ENCODE data around the gene NPAS3.

Gene NPAS3

DNA sequence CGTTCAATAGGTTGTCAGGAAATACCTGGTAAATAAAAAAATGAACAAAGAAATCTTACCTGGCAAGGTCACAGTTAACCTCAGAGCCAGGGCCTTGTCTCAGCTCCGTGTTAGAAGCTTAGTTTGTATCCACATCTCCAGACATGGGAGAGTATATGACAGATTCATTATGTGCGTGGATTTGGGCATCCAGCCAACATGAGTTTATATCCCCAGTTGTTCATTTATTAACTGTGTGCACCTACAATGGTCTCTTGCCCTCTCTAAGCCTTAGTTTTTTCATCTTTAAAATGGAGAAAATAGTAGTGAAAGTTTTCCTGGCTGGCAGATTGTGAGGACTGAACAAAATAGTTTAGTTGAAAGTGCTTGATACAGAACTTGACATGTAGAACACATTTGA, 437.8 kb downstream of the NPAS3 start:
- H3K4me3 ChIP-seq (ENCODE audit: low read depth, low read length): no peak overlapping the region
- TF ChIP-seq, protein P1, sequence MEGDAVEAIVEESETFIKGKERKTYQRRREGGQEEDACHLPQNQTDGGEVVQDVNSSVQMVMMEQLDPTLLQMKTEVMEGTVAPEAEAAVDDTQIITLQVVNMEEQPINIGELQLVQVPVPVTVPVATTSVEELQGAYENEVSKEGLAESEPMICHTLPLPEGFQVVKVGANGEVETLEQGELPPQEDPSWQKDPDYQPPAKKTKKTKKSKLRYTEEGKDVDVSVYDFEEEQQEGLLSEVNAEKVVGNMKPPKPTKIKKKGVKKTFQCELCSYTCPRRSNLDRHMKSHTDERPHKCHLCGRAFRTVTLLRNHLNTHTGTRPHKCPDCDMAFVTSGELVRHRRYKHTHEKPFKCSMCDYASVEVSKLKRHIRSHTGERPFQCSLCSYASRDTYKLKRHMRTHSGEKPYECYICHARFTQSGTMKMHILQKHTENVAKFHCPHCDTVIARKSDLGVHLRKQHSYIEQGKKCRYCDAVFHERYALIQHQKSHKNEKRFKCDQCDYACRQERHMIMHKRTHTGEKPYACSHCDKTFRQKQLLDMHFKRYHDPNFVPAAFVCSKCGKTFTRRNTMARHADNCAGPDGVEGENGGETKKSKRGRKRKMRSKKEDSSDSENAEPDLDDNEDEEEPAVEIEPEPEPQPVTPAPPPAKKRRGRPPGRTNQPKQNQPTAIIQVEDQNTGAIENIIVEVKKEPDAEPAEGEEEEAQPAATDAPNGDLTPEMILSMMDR (IDR thresholded peaks at IDR 0.05; ENCODE audit: low read depth, low read length): no peak

DNA sequence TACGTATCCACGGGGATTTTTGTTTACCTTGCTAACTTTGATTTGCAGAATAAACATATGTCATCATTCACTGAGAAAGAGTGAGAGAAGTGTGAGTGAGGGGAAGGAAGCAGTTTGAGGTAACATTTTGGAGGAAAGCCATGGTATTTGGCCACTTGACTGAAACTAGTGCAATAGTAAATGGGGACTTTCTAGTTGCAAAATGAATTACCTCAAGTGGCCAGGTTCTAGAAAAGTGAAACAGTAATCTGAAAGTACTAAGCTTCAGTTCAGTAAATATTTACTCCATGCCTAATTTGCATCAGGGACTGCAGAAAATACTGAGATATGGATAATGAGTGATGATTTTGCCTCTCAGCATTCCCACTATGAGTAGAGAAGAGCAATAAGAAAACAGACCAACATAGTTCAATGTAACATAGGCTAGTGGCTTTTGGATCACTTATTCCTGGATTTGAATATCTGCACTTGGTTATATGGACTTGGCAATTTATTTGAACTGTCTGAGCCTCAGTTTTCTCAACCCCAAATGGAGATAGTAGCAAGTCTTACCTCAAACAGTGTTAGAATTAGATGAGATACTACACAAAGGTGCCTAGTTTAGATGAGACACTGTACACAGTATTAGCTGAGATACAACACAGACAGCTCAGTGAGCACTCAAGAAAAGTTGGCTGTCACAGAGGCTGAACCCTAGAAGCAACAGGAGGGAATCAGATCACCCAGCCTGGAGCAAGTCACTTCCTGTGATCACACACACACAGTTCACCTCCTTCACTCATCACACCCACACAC, 439.1 kb downstream of the NPAS3 start:
- TF ChIP-seq, protein P1 (IDR thresholded peaks at IDR 0.05; ENCODE audit: low read depth, low read length): no peak
- no peak overlapping the region for H3K4me3 ChIP-seq (ENCODE audit: low read depth, low read length)

DNA sequence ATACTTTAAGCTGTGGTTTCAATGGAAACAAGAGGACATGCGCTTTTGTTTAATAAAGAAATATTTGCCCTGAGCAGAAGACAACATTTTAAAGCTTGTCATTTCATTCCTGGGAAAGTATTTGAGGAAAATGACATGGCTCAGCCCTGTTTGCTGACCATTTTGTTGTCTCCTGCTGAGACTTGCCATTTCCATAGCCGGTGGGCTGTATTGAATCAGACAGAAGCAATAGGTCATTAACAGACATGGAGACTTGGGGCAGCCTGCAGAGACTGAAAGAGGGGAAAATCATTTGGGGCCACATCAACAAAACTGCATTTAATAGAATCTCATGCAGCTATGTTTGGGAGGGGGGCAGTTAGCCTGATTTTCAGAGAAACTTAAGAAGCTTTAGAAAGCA, 443.0 kb downstream of the NPAS3 start:
- H3K4me3 ChIP-seq (ENCODE audit: low read depth, low read length): no peak overlapping the region
- TF ChIP-seq, protein P1 (IDR thresholded peaks at IDR 0.05; ENCODE audit: low read depth, low read length): no peak

DNA sequence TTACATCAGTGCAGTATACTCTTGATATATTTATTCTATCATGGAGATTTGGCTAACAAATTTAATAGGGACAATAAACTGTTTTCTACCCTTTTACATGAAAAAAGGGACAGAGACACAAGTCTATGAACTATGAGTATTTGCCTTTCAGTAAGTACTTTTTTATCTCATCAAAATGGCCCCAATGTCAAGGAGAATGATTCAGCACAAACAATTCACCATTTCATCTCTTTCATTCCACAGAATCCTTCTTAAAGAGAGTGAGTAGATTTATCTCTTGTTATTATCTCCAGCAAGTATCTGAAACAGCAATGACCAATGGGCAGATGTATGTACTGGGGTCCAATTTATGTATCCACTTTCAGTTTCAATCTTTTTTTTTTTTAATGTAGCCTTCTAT, 447.5 kb downstream of the NPAS3 start:
- no peak overlapping the region for H3K4me3 ChIP-seq (ENCODE audit: low read depth, low read length)
- TF ChIP-seq, protein P1 (IDR thresholded peaks at IDR 0.05; ENCODE audit: low read depth, low read length): no peak

DNA sequence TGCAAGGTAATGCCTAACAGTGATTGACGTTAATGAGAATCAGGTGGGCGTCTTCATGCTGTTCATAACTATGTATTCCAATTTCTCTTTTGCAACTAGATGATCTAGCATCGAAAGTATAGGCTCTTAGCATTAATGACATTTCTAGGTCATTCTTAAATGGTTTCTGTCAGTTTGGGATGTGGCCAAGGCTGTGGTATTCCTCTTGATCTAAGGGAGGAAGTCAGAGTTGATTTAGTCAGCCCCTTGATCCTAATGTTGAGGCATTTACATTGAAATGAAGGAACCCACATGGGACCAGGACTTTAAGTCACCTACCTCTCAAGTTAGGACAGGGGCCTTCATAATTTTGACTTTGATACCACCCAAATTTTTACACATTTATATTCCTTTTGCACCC, 448.1 kb downstream of the NPAS3 start:
- no peak overlapping the region for H3K4me3 ChIP-seq (ENCODE audit: low read depth, low read length)
- TF ChIP-seq, protein P1 (IDR thresholded peaks at IDR 0.05; ENCODE audit: low read depth, low read length): no peak

DNA sequence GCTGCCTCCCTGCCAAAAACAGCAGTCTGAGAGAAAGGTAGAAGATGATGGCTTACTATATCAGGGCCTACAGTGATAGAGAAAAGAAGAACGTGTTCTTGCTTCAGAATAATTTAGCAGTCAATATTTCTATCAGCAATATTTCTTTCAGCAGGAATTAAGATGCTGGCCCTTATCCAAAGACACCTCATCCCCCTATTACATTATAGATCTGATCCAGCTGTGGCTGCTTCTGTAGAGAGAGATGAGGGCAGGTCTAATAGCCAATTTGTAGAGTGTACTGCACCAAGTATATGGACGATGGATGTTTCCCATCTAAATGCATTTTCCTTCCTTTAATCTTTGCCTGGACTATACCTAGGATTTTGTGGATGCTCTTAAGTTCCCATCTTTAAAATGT, 451.7 kb downstream of the NPAS3 start:
- no peak overlapping the region for H3K4me3 ChIP-seq (ENCODE audit: low read depth, low read length)
- TF ChIP-seq, protein P1 (IDR thresholded peaks at IDR 0.05; ENCODE audit: low read depth, low read length): no peak

DNA sequence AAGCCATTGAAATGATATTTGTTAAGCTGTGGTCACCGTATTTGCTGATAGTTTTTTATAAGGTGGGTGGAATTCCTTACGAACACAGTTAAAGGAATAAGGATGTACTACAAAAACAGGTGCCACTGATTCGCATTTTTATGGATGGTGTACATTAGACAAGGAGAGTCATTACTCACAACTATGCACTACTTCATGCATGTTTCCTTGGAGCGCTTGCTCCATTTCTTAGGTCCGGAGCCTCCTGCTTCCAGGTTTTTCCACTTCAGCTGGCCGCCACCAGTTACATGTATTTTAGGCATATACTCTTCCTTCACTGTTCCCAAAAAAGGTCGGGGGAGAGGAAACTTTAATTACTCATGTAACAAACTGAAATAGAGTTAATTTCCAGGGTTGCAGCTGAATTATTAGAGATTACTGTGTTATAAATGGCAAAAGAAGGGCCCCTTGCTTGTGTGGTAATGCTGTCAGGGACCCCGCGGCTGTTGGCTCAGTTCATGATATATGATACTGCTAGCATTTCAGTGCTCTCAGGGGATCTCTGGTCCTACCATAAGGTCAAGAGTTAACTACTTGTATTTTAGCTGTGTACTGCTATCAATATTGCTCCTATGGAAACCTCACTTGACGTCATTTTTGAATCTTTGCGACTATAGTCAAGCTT, 454.7 kb downstream of the NPAS3 start:
- TF ChIP-seq, protein P1 (IDR thresholded peaks at IDR 0.05; ENCODE audit: low read depth, low read length): no peak
- H3K4me3 ChIP-seq (ENCODE audit: low read depth, low read length): no peak overlapping the region

All from WI38 (cell line).